Tibial artery (tissue), 4 donors: Measurements from ENCODE around the gene TMEM81.

ENCODE experiments used
- DNase-seq, 2 donors: peaks; one replicate each; pipeline ENCODE4 v3.0.0-alpha.2; 2019
- H3K27ac ChIP-seq, 2 donors: fragments of 200-600 bp; sonication (generic) in 1 of 2; 1 replicate in 1 of 2; 2 replicates in 1 of 2; pipeline ENCODE4 v1.5.1; 2018 to 2019; ENCODE audit warnings: mild to moderate bottlenecking in 1 of 2
- H3K27me3 ChIP-seq, 2 donors: fragments of 200-600 bp; sonication (generic) in 1 of 2; one replicate each; pipeline versions ENCODE4 v1.5.1 to v1.6.0; 2016 to 2019
- H3K36me3 ChIP-seq, 3 donors: fragments of 200-600 bp; sonication (generic) in 2 of 3; one replicate each; pipeline ENCODE4 v1.5.1; 2016 to 2019; ENCODE audit warnings: mild to moderate bottlenecking in 2 of 3
- H3K4me1 ChIP-seq, 4 donors: fragments of 200-600 bp; sonication (generic) in 2 of 4; 1 replicate in 3 of 4; 2 replicates in 1 of 4; pipeline ENCODE4 v1.5.1; 2016 to 2019
- H3K4me3 ChIP-seq, 2 donors: fragments of 200-600 bp; sonication (generic) in 1 of 2; 1 replicate in 1 of 2; 2 replicates in 1 of 2; pipeline ENCODE4 v1.5.1; 2018 to 2019; ENCODE audit warnings: mild to moderate bottlenecking in 2 of 2
- H3K9me3 ChIP-seq, 3 donors: fragments of 200-600 bp; sonication (generic) in 1 of 3; one replicate each; pipeline ENCODE4 v1.5.1; 2016 to 2019
- intact Hi-C: fragments of 100-400 bp; cut with DNase I; formaldehyde crosslinking; loops from one replicate; pipeline ENCODE4 v1.15.0; 2023; ENCODE audit warnings: low total_unique reads
- TF ChIP-seq, protein P1 (sequence below), 2 experiments: fragments of 200-600 bp in 1 of 2; fragments of 450-650 bp in 1 of 2; IDR thresholded peaks; one replicate each; pipeline ENCODE4 v1.5.1; 2017 to 2019; ENCODE audit warnings: antibody characterized with exemption in 2 of 2, mild to moderate bottlenecking in 1 of 2, moderate library complexity in 1 of 2

TMEM81 gene

DNA sequence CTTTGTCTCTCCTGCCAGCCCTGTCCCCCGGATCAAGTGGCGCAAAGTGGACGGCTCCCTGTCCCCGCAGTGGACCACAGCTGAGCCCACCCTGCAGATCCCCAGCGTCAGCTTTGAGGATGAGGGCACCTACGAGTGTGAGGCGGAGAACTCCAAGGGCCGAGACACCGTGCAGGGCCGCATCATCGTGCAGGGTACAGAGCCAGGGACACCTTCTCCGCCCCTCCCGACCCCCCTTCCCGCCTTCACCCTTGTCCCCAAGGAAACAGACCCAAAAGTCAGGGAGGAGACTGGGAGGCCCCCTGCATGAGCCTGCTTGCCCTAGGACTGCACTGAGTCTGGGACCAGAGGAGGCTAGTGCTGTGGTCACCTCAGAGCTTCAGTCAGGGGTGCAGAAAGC is 23.0 kb downstream of the TMEM81 start:
- H3K36me3 ChIP-seq: no peaks in the 10 kb centered on the region
- no peak for DNase-seq
- H3K4me1 ChIP-seq: peaks cover 0 to 7% (median 2%) of the 10 kb centered on the region in 4 donors
- H3K27me3 ChIP-seq: no peaks in the 10 kb centered on the region
- no peaks in the 10 kb centered on the region for H3K9me3 ChIP-seq
- intact Hi-C loops: loop anchor here (5.0 kb wide), 1 partner anchor 74 kb away; no protein-coding TSS in a partner anchor
- TF ChIP-seq, protein P1, sequence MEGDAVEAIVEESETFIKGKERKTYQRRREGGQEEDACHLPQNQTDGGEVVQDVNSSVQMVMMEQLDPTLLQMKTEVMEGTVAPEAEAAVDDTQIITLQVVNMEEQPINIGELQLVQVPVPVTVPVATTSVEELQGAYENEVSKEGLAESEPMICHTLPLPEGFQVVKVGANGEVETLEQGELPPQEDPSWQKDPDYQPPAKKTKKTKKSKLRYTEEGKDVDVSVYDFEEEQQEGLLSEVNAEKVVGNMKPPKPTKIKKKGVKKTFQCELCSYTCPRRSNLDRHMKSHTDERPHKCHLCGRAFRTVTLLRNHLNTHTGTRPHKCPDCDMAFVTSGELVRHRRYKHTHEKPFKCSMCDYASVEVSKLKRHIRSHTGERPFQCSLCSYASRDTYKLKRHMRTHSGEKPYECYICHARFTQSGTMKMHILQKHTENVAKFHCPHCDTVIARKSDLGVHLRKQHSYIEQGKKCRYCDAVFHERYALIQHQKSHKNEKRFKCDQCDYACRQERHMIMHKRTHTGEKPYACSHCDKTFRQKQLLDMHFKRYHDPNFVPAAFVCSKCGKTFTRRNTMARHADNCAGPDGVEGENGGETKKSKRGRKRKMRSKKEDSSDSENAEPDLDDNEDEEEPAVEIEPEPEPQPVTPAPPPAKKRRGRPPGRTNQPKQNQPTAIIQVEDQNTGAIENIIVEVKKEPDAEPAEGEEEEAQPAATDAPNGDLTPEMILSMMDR (IDR thresholded peaks at IDR 0.05): no peak
- H3K4me3 ChIP-seq: no peak overlapping the region
- H3K27ac ChIP-seq: no peak overlapping the region

DNA sequence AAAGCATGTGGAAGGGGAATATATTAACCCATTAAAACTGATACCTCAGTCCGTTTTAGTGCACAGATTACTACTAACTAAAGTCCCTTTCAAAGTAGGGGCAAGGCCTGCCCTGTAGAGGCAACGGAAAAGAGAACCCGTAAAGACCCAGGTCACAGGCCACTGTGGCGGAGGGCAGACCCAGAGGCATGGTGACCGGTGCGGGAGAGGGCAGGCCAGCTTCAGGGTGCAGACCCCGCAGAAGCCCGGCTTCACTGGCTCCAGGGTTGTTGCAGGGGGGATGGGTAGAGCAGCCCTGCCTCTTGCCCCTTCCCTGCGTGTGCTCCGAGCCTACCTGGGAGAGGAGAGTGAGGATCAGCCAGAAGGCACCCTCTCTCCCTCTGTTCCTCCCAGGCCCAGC is 23.5 kb downstream of the TMEM81 start:
- Histone ChIP-seq H3K4me1 (peaks cover 0 to 7% (median 2%) of the 10 kb centered on the region in 4 donors), H3K27me3 (no peaks in the 10 kb centered on the region), H3K4me3 (no peak overlapping the region), H3K9me3 (no peaks in the 10 kb centered on the region), H3K27ac (no peak overlapping the region), H3K36me3 (no peaks in the 10 kb centered on the region)
- intact Hi-C loops: loop anchor here (5.0 kb wide), 1 partner anchor 73 kb away; no protein-coding TSS in a partner anchor
- no peak for DNase-seq
- TF ChIP-seq, protein P1 (IDR thresholded peaks at IDR 0.05): no peak

DNA sequence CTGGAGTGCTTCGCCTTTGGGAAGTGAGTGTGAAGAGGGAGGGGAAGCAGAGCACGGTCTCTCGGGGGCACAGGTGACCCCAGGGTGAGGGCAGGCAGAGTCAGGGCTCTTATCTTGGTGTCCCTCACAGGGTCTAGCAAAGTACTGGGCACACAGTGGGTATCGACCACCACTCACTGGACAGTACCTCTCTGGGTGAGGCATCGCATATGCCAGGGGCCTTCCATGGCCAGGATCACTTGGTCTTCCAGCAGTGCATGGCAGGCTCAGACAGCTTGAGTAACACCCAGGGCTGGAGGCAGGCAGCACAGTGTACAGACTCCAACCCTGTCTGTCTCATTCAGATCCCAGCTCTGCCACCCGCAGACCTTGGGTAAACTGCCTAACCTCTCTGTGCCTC is 24.6 kb downstream of the TMEM81 start:
- no peaks in the 10 kb centered on the region for H3K27me3 ChIP-seq
- H3K36me3 ChIP-seq: no peaks in the 10 kb centered on the region
- no peaks in the 10 kb centered on the region for H3K9me3 ChIP-seq
- TF ChIP-seq, protein P1 (IDR thresholded peaks at IDR 0.05): no peak
- intact Hi-C loops: loop anchor here (5.0 kb wide), 1 partner anchor 72 kb away; no protein-coding TSS in a partner anchor
- no peak overlapping the region for H3K4me3 ChIP-seq
- DNase-seq: no peak
- H3K4me1 ChIP-seq: peaks cover 0 to 7% (median 2%) of the 10 kb centered on the region in 4 donors
- H3K27ac ChIP-seq: no peak overlapping the region

DNA sequence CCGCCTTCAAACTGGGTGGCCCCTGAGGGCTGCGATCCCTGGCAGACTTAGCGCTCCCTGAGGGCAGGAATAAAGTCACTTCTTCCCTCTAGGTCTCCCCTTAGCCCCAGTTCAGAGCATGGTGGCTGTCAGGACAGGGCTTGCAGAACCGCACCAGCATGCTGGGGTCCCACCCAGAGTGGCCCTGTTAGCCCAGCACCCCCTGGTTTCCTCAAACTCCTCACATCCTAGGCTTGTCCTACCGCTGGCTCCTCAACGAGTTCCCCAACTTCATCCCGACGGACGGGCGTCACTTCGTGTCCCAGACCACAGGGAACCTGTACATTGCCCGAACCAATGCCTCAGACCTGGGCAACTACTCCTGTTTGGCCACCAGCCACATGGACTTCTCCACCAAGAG is 25.4 kb downstream of the TMEM81 start:
- DNase-seq: no peak
- Histone ChIP-seq H3K4me1 (peaks cover 0 to 7% (median 2%) of the 10 kb centered on the region in 4 donors), H3K9me3 (no peaks in the 10 kb centered on the region), H3K27ac (no peak overlapping the region), H3K36me3 (no peaks in the 10 kb centered on the region), H3K4me3 (no peak overlapping the region), H3K27me3 (peaks cover 0 to 5% of the 10 kb centered on the region in 2 donors)
- intact Hi-C loops: no loop called here
- TF ChIP-seq, protein P1 (IDR thresholded peaks at IDR 0.05): no peak

DNA sequence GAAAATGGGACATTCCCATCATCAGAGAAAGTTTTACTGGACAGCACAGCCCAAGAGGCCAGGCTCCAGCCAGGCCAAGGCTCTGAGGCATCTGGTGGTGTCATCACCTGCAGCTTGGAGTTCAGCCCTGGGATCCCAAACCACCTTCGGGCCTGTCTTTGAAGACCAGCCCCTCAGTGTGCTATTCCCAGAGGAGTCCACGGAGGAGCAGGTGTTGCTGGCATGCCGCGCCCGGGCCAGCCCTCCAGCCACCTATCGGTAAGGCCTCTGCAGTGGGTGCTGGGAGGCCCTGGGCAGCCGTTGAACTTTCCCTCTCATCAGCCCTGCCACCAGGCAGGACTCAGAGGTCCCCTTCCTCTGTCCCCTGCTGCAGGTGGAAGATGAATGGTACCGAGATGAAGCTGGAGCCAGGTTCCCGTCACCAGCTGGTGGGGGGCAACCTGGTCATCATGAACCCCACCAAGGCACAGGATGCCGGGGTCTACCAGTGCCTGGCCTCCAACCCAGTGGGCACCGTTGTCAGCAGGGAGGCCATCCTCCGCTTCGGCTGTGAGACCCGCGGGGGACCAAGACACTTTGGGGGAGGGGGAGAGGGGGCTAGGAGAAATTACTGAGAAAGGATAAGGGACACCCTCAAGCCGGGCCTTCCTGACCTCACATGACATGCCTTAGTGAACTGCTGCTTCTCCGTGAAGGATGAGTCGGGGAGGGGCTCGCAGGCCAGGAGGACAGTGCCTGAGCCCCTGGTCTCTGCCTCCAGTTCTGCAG is 26.3 kb downstream of the TMEM81 start:
- Histone ChIP-seq H3K9me3 (no peaks in the 10 kb centered on the region), H3K27me3 (peaks cover 0 to 8% of the 10 kb centered on the region in 2 donors), H3K4me1 (peaks cover 0 to 7% (median 2%) of the 10 kb centered on the region in 4 donors), H3K4me3 (no peak overlapping the region), H3K27ac (no peak overlapping the region), H3K36me3 (no peaks in the 10 kb centered on the region)
- no peak for DNase-seq
- TF ChIP-seq, protein P1 (IDR thresholded peaks at IDR 0.05): no peak
- intact Hi-C loops: no loop called here
